Ammon's horn (tissue), 1 donor: ENCODE measurements around the gene ITGB5.

Source experiments
- DNase-seq: peaks from one replicate; pipeline ENCODE4 v3.0.0-alpha.2; 2016; ENCODE audit warnings: low spot score

The ITGB5 gene

DNA sequence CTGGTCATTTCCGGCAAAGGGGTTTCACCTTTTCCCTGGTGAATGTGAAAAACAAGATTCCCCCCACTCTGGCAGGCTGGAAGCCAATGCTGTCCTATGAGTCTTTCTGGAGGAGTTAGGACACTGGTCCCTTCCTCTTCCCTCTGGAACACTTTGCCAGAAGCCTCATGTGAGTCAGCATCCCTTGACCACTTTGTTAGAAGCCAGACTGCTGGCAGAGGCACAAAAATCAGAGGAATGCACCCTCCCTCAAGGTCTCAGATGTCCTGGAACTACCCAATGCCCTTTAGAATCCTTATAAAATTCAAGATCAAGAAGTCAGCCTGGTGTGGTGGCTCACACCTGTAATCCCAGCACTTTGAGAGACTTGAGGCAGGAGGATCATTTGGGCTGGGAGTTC lies 26.6 kb downstream of the ITGB5 start:
- DNase-seq, result no peak

DNA sequence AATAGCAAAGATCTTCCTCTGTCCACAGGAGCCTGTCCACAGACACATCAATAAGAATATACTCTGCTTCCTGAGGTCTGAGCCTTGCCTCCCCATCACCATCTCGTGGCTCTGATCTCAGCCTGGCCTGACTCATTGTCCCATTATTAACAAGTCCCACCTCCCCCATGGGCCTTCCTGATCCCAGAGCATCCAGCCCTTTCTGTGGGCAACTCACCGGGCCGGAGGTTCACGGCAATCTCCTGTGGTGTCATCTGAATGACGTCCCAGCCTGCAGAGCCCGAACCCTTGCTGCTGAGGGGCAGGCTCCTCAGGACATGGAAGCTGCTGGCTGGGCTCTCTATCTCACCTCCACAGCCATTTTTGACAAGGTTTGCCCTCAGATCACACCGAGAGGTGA lies 28.1 kb downstream of the ITGB5 start:
- no peak for DNase-seq

DNA sequence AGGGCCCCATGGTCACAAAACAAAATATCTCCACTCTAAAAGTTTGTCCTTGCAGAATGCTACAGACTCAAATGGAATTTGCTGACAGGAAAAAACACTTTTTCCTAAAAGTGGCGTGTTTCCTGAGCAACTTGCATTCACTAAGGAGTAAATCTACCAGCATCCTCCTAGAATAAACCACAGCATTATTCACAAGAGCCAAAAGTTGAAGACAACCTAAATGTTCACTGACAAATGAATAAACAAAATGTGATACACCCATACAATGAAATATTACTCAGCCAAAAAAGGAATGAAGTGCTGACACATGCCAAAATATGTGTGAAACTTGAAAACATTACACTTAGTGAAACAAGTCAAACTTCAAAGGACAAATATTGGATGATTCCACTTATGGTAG lies 28.9 kb downstream of the ITGB5 start:
- DNase-seq, result no peak

DNA sequence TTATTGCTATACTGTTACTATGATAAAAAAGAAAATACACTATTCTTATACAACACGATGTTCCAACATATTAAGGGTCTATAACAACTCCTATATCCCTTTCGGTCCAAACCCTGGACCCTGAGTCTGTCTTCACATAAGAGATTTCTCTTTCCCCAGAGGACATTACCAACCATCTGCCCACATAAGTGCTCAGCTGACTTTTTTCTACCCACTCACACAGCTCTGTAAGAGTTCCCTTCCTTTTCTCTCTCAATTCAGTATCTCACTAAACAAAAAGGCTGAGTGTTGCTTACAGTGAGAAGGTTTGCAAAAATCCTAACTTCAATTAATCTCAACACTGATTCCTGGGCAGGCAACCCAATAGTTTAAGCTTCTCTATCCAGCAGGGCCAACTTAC lies 30.5 kb downstream of the ITGB5 start:
- DNase-seq, result no peak

DNA sequence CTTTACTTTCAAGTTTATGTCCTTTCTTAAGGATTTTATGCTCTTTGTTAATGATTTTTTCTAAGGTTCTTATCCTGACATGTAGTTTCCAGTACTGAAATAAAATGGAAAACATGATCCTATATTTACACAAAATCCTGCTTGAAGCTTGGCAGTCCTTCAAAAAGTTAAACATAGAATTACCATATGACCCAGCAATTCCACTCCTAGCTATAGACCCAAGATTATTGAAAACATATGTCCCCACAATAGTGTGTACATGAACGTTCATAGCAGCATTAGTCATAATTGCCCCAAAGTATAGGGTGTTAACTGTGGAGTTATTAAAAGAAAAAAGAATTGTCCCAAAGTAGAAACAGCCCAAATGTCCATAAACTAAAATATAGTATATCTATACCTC lies 33.2 kb downstream of the ITGB5 start:
- DNase-seq, result no peak

DNA sequence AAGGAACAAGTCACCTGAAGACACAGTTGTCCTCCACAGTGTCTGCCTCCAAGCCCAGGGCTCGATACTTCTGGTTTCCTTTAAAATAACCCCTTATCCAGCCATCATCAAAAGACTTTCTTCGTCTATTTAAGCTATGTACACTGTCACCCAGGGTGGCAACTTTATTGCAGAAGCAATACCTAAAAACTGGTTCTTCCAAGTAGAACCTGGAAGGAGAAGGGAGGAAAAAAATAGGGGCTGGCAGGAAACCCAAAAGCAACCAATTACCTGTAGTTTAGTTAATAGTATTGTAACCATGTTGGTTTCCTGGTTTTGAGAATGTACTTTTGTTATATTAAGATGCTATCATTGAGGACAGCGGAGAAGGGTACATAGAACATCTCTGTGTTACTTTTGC lies 33.7 kb downstream of the ITGB5 start:
- DNase-seq, result no peak

DNA sequence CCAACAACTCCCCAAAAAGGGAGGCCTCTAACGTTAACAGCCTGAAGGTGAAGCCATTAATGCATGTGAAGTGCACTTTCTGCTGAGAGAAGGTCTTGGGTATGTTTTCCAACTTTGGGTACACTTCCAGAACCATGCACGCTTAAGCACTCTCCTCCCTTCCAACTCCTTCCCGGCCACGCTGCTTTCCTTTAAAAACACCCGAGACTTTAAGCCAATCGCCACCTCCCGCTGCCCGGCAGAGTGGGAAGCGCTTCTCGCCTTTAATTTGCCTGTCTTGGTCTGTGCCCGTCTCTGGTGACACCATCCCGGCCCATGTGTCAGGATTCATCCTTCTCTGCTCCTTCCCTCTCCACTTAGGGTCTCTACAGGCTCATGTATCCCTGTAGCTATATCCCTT lies 35.3 kb downstream of the ITGB5 start:
- DNase-seq, result no peak

DNA sequence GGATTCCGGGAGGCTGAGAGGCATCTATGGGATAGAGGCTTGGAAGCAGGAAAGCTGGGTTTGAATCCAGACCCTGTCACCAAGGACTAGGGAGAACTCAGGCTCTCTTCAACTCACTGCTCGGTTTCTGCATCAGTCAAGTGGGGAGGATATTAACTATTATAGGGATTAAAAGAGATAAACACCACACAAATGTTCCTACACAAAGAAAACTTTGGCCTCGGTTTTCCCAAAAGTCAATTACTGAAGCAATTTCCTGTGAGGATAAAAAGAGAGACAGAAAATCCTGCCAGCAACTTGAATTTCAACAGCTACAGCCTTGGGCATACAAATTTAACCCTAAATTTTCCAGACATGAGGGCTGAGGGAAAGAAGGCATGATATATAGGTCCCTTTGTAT lies 36.0 kb downstream of the ITGB5 start:
- DNase-seq, result no peak

DNA sequence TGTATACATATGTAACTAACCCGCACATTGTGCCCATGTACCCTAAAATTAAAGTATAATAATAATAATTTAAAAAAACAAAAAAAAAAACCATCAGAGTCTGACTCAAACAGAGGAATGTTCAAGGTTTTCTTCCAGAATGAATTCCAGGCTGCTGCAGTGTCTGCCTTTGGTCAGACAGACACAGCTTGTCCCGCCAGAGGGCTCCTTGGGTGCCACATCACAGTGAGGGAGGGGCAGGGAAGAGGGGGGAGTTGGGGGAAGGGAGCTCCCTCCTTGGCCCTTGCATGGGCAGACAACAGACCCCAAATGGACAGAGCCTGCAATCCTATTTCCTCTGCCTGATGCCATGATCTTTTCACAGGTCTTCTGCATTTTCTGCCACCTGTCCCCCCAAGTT lies 36.5 kb downstream of the ITGB5 start:
- no peak for DNase-seq

DNA sequence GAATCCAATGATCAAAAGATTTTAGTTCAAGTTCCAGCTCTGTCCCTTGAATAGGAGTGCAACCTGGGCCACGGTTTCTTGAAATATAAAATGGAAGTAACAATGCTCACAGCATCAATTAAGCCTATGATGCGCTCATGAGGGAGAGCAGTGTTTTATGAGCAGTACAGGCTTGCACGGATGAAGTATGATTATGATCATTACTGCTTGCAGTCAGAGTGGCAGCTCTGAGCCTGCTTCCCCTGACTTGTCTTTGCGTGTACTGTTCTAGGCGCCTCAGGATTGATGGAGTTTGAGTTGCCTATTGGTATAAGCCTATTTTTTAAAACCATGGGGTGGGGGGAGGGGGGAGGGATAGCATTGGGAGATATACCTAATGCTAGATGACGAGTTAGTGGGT lies 37.0 kb downstream of the ITGB5 start:
- no peak for DNase-seq

DNA sequence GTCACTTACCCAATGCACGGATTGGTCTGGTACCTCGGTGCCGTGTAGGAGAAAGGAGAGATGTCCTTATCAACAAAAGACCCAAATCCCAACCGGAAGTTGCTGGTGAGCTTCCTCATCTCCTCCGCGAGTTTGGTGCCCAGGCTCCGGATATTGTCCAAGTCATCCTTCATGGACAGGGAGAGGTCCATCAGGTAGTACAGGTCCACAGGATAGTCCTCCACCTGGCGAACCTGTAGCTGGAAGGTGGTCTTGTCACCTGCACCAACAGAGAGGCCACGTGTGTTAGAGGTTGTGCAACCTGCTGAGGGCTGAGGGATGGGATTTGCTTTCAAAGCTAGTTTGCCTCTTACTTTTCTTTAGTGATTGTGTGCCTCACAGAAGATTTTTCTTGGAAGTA lies 38.9 kb downstream of the ITGB5 start:
- no peak for DNase-seq

DNA sequence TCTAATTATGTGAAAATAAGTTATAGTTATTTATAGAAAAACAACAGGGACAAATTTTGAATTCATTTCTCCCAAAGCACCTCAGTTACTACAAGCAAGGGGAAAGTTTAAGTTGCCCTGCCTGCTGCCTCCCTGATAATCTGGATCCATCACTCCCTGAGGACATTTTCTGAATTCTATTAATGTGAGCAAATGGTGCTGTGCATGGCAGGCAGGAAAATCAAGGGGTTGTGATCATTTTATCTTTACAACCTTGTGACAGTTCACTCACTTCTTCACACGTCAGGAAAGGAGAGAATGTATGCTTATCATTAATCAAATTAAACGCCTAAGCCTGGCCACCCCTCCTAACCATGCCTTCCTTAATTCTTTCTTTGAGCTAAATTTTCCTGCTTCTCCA lies 39.3 kb downstream of the ITGB5 start:
- no peak for DNase-seq

DNA sequence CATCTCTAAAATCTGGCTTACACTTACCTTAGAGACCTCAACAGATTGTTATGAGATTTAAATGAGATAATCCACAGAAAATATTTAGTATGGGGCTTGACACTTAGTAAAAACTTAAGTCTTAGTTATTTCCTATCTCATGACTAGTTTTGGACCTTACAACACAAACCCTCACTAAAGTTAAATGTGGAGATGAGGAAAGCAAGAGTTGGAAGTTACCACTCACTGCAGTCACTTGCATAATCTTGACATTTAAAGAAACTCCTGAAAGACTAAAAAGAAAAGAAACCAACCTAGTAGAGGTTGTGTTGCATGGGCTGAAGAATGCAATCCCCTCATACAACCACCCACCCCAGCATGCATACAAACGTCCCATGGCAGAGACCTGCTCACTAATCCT lies 40.1 kb downstream of the ITGB5 start:
- DNase-seq, result no peak

DNA sequence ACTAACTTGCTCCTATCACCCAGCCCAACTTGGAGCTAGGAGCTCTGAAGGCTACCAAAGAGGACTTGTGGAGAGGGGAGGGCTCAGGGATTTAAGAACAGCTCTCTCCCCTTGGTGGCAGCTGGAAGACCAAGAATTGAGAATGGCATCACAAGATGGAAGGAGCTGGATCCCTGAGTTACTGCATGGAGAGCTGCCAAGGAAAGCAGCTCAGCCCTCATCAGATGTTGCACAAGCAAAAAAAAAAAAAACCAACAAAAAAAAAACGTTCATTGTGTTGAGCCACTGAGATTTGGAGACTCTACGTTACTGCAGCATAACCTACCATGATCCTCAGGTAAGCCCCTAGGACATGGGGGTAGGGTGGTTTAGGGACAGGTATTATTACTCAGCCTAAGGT lies 41.0 kb downstream of the ITGB5 start:
- DNase-seq, result no peak

DNA sequence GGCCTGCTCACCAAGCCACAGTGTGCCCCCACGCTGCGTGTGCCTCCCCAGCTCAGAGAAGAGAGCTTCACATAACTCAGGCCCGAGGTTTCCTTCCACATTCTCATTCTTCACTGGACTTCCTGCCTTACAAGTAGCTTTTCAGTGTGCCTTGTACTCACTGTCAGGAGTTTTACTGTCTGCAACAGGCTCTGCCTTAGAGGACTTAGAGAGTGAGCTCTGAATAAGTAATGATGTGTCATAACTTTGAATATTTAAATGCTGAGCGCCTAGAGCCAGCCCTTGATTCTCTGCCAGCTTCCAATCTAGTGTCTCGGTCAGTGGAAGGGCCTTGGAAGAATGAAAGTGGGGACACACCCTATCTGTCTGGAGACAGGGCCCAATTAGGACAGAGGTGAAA lies 41.8 kb downstream of the ITGB5 start:
- DNase-seq, result peak; percentile 47

DNA sequence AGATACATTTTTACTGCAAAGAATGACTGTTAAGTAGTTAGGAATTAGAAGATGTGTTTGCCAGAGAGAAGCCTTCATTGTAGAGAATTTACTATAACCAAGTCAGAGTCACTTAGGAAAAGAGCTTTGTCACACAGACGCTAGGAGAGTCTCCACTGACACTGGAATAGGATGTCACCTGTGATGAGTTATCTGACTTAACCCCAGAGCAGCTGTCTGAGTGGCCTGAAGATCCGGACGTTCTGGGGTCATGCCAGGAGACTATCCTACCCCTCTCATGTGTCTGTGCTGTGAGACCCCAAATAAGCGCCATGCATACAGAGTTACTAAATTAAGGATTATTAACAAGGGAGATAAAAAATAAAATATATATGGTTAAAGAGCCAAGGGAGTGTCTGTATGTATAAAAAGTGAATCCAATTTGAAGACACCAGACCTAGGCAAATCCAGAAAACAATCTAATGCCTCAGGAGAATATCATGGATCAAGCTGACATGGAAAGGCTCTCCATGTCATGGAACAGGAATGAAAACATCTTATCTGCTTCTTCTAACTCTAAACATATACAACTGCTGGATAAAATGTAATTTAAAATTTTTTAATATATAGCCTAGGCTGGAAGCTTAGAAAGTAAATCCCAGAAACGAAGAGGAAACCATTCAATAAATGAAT lies 43.5 kb downstream of the ITGB5 start:
- DNase-seq, result no peak

DNA sequence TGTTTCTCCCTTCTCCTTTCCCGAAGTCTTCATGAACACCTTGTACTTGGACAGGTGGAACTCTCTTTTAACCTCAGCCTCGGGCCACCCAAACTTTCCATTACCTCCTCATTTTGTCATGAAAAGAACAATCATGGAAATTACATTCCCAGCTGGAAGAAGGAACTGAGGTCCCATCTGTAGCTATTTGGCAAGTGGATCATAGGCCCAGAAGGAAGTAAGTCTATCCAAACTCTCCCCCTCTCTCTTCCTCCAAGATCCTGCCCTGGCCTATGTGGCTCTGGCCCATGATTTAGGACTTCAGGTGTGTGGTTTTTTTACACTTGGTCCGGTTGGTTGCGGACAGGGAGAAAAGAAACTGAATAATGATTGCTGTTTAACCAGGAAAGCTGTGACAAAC lies 44.1 kb downstream of the ITGB5 start:
- DNase-seq, result no peak

DNA sequence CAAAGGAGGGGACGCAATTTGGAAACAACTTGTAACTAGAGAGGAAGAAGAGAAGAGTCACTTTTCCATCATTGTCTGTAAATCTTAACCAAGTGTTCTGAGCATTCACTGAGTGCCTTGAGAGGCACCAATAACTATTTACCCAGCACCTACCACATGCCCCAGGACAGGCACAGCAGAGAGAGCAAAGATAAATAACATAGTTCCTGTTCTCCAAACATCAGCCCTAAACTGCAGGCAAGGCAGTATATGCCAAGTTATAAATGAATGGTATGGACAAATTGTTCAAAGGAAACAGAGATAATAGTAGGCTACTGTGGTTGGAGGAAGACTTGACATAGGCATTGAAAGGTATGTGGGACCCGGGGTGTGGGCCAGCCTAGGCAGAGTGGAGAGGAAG lies 45.6 kb downstream of the ITGB5 start:
- DNase-seq, result no peak

DNA sequence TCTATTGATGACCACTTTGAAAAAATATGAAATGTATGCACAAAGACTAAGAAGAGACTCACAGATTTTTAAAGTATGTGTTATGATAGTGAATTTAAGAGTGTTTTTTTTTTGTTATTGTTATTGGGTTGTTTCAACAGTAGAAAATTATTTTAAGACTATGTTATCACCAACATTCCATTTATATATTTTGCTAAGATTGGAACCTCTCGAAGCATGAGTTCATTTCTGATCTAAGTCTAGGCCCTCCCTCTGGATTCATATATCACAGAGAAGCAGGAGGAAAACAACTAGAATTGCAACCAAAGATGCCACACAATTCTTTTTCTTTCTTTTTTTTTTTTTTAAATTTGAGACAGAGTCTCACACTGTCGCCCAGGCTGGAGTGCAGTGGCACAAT lies 46.8 kb downstream of the ITGB5 start:
- DNase-seq, result no peak

DNA sequence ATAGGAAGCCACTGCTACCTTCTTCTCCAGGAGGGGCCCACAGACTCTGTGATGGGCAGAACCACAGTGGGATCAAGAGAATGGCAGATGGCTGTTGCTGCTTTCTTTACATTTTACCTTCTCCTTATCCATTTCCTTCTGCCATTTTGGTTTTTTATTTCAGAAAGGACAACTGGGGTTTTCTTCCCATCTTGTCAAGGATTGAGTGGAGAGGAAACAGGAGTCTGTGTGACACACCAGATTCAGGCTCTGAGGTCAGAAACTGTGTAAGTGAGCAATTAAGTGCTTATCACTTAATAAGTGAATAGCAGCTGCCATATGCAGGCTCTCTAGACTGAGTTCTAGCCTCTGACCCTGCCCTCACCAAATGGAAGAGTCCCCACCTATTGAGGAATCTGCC lies 47.3 kb downstream of the ITGB5 start:
- DNase-seq, result no peak

DNA sequence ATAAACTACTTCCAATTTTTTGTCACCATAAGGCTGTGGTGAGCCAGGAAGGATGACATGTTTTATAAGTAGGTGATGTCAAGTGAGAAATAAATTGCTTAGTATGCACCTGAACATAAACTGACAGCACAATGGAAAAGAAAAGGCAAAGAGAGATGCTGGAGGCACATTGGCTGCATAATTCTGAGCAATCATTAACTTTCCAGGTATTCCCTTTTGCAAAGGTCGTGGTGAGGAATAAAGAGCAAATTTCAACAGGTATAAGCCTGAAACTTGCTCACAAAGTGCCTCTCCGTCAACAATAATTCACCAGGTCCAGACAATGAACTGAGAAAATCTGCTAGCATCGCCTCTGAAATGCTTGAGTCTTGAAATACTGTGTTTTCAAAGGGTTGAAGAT lies 48.2 kb downstream of the ITGB5 start:
- DNase-seq, result no peak

DNA sequence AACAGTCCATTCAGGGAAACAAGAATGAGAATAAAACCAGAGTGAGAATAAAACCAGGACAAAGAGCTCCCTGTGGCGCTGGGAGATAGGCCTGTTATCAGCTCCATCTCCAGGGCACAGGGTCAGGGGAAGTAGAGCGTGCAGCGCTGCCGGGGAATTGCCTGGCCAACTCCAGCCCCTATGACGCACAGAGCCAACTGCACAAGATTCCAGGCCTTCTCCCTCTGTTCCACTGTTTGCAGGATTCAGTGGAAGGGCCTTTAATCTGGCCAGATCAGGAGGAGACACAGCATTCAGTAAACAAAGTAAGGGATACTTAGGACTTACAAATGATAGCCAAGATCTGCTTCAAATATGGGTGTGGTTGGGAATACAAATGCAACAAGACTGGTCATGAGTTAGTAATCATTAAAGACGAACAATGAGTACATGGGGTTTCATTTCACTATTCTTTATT lies 49.4 kb downstream of the ITGB5 start:
- peak; percentile 39 for DNase-seq

DNA sequence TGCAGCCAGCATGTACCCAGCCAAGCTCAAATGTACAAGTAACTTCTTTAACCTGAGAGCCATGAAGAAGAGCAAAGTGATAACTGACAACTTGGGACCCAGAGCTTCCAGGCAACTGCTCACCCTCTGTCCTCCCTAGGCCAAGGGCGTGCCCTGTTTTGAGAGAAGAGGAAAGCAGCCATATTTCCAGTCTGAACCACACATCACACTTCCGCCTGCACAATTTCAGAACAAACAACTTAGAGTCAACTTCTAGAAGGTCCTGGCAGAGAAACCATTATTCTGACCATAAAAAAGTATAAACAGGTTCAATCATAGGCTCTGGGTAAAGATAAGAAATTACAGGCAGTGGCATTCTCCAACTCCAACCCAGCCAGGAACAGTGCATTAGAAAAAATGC lies 50.1 kb downstream of the ITGB5 start:
- DNase-seq, result no peak

DNA sequence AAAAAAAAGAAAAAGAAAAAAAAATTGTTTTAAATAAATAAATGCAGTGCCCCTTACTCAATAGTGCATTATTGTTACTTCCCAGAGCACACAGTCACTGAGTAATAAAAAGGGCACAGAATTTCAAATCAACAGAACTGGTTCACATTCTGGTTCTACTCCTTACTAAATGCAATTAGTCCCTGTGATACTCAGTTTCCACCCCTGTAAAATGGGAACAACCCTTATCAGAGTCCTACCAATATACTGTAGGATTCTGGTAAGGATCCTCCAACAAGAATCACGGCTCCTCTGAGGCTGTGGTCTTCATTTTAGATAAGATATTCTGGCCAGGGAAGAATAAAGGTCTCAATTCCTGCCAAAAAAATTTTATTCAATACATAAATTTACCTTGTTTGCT lies 50.7 kb downstream of the ITGB5 start:
- DNase-seq, result no peak
